AG09319 (cell line): Measurements from ENCODE around the gene IGSF21.

Experiments
- DNase-seq: peaks from one replicate; pipeline ENCODE4 v3.0.0-alpha.2; 2010; ENCODE audit warnings: low read depth; ENCODE audit errors: extremely low read depth
- CTCF ChIP-seq: IDR thresholded peaks from 2 replicates; pipeline ENCODE4 v1.5.1; 2011; ENCODE audit warnings: low read depth, mild to moderate bottlenecking, inconsistent platforms, low read length, moderate library complexity

IGSF21 gene

GRCh38 chr1:18166341-18166740 is 58.7 kb downstream of the IGSF21 start:
- no peak for DNase-seq
- no peak for TF ChIP-seq CTCF

GRCh38 chr1:18166929-18167328 is 59.3 kb downstream of the IGSF21 start:
- DNase-seq = no peak

GRCh38 chr1:18170444-18170843 is 62.8 kb downstream of the IGSF21 start:
- no peak for DNase-seq
- TF ChIP-seq CTCF = no peak

More at GRCh38 chr1:18166929-18167328, 59.3 kb downstream of the IGSF21 start:
- TF ChIP-seq CTCF = no peak

- no peak for DNase-seq
- TF ChIP-seq CTCF = no peak
Observed at GRCh38 chr1:18174037-18174436, 66.4 kb downstream of the IGSF21 start.

- TF ChIP-seq CTCF = no peak
- no peak for DNase-seq
Observed at GRCh38 chr1:18175051-18175450, 67.5 kb downstream of the IGSF21 start.

- no peak for DNase-seq
- TF ChIP-seq CTCF = no peak
Observed at GRCh38 chr1:18175530-18176377, 68.2 kb downstream of the IGSF21 start.

- no peak for TF ChIP-seq CTCF
- no peak for DNase-seq
Observed at GRCh38 chr1:18176619-18177018, 69.0 kb downstream of the IGSF21 start.
